Activated CD4-positive, alpha-beta memory T cell treated with anti-CD3 and anti-CD28 coated beads for 36 hours (primary cell): ENCODE data around the gene APOC3. TPM values are rescaled to one million over a fixed set of nuclear protein-coding genes. Genes with fewer than 3 reads are reported as not detected.
A peak's percentile ranks its signal among the peaks of the same experiment; 100 is the strongest.

Source experiments
- CTCF ChIA-PET: fragments of 350-600 bp; sonication (Branson Sonifier 250); formaldehyde crosslinking; loops from one replicate; lab custom pipeline; 2021; ENCODE audit warnings: antibody characterized with exemption, inconsistent platforms; lab: Charles Lee
- POLR2A ChIA-PET: fragments of 350-600 bp; sonication (Branson Sonifier 250); formaldehyde crosslinking; loops from one replicate; lab custom pipeline; 2021; ENCODE audit warnings: antibody characterized with exemption; lab: Charles Lee
- DNase-seq: peaks from one replicate; pipeline ENCODE4 v3.0.0-alpha.2; 2020
- H3K27ac Mint-ChIP-seq: one replicate; pipeline ENCODE4 v1.8.0; 2021; ENCODE audit warnings: mixed read lengths
- H3K27me3 Mint-ChIP-seq: one replicate; pipeline ENCODE4 v1.8.0; 2021; ENCODE audit warnings: mixed read lengths
- H3K36me3 Mint-ChIP-seq: one replicate; pipeline ENCODE4 v1.8.0; 2021; ENCODE audit warnings: mixed read lengths
- H3K4me1 Mint-ChIP-seq: one replicate; pipeline ENCODE4 v1.8.0; 2021; ENCODE audit warnings: low read depth, mixed read lengths
- H3K4me3 Mint-ChIP-seq: one replicate; pipeline ENCODE4 v1.8.0; 2021; ENCODE audit warnings: mild to moderate bottlenecking, mixed read lengths
- H3K9me3 Mint-ChIP-seq: one replicate; pipeline ENCODE4 v1.8.0; 2021; ENCODE audit warnings: mixed read lengths
- intact Hi-C: fragments of 100-400 bp; cut with micrococcal nuclease; formaldehyde crosslinking; loops from one replicate; pipeline ENCODE4 v1.15.1; 2023
- total RNA-seq, 2 experiments: library from RNA; stranded (reverse); gene quantifications; one replicate each; pipeline ENCODE4 v1.2.3, GENCODE V29; 2021

The APOC3 gene
- total RNA-seq, 2 experiments from 2014 or later, result not detected

DNA sequence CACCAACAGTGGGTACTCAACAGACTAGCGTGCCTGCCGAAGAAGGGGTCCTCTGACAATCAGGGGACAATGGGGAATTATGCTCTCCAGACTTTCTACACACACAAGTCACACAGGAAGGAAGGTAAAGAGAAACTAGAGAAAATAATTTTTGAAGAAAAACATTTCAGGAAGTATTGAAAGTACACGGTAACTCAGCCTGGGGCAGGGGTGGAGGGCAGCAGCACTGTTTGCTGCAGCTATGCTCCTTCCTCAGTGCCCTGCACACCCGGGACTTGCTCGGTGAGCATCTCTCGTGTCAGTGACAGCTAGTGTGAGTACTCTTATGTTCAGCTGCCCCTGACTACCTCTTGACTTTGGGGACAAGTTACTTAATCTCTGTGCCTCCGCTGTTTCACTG lies 25.7 kb downstream of the APOC3 start:
- no peaks in the 10 kb centered on the region for H3K27me3 Mint-ChIP-seq
- POLR2A ChIA-PET, result no interaction called here
- peaks cover 27% of the 10 kb centered on the region for H3K36me3 Mint-ChIP-seq
- no peak overlapping the region for H3K4me3 Mint-ChIP-seq
- H3K4me1 Mint-ChIP-seq, result peaks cover 65% of the 10 kb centered on the region
- CTCF ChIA-PET, result interaction anchor here (1.2 to 2.1 kb wide), 2 partner anchors 219 to 251 kb away, joined by 4 to 5 read pairs; no protein-coding TSS in a partner anchor
- peak overlapping the region; percentile 73 for H3K27ac Mint-ChIP-seq
- no peaks in the 10 kb centered on the region for H3K9me3 Mint-ChIP-seq
- intact Hi-C loops, result no loop called here
- no peak for DNase-seq

DNA sequence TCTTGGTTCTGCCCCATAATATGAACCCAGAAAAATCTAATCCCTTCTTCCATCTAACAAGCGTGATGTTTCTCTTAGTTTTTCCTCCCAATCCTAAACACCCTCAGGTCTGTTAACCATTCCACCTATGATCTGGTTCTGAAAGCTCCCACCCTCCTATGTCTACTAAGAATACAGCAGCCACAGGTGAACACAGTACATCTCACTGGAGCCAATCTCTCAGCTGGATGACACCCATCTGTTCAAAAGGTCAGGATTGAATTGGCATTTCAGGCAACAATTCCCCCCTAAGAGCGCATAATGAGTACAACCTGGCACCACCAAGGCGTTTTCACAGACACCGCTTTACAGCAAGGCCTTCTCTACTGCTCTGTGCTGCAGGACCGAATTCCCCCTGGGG lies 26.7 kb downstream of the APOC3 start:
- peaks cover 61% of the 10 kb centered on the region for H3K4me1 Mint-ChIP-seq
- ChIA-PET POLR2A (no interaction called here), CTCF (no interaction called here)
- H3K27me3 Mint-ChIP-seq, result no peaks in the 10 kb centered on the region
- H3K36me3 Mint-ChIP-seq, result peaks cover 34% of the 10 kb centered on the region
- H3K4me3 Mint-ChIP-seq, result no peak overlapping the region
- DNase-seq, result no peak
- H3K27ac Mint-ChIP-seq, result peak overlapping the region; percentile 44
- no peaks in the 10 kb centered on the region for H3K9me3 Mint-ChIP-seq
- intact Hi-C loops, result no loop called here

- no peak for DNase-seq
- Mint-ChIP-seq H3K4me1 (peaks cover 61% of the 10 kb centered on the region), H3K36me3 (peaks cover 43% of the 10 kb centered on the region), H3K9me3 (no peaks in the 10 kb centered on the region), H3K4me3 (no peak overlapping the region), H3K27ac (peak overlapping the region; percentile 24), H3K27me3 (no peaks in the 10 kb centered on the region)
- CTCF ChIA-PET, result interaction anchor here (0.6 to 1.2 kb wide), 2 partner anchors 66 to 256 kb away, joined by 3 to 4 read pairs; partner anchors contain the start of gene APOA5
- intact Hi-C loops, result no loop called here
- POLR2A ChIA-PET, result no interaction called here
These were observed 27.6 kb downstream of the APOC3 start for GRCh38 chr11:116857316-116857715.

DNA sequence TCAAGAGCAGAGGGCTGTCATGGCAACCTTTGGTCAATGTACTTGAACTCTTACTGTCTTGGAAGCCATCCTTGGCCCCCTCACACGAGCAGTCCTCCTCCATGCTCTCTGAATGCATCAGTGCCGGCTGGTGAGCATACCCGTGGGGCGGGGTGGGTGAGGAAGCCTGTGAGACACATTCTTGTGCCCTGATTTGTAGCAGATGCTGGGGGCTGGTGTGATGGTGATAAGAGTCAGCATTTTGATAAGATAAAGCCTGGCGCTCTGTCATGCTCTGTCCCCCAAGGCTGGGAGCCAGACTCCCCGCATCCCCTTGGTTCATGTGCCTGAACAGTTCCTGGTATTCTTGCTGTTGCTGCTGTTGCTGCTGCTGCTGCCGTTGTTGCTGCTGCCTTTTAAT lies 28.2 kb downstream of the APOC3 start:
- Mint-ChIP-seq H3K27me3 (no peaks in the 10 kb centered on the region), H3K9me3 (no peaks in the 10 kb centered on the region), H3K4me1 (peaks cover 56% of the 10 kb centered on the region), H3K36me3 (peaks cover 43% of the 10 kb centered on the region), H3K4me3 (no peak overlapping the region), H3K27ac (no peak overlapping the region)
- CTCF ChIA-PET, result interaction anchor here (0.6 to 1.2 kb wide), 2 partner anchors 67 to 256 kb away, joined by 3 to 4 read pairs; partner anchors contain the start of gene APOA5
- POLR2A ChIA-PET, result no interaction called here
- no peak for DNase-seq
- intact Hi-C loops, result no loop called here

GRCh38 chr11:116859175-116859574 lies 29.5 kb downstream of the APOC3 start:
- intact Hi-C loops, result no loop called here
- CTCF ChIA-PET, result interaction anchor here (1.4 kb wide), 1 partner anchor 23 kb away, joined by 3 read pairs; no protein-coding TSS in a partner anchor
- DNase-seq, result no peak
- H3K27ac Mint-ChIP-seq, result peak overlapping the region; percentile 21
- H3K27me3 Mint-ChIP-seq, result no peaks in the 10 kb centered on the region
- no peaks in the 10 kb centered on the region for H3K9me3 Mint-ChIP-seq
- peaks cover 47% of the 10 kb centered on the region for H3K36me3 Mint-ChIP-seq
- POLR2A ChIA-PET, result no interaction called here
- H3K4me3 Mint-ChIP-seq, result no peak overlapping the region
- H3K4me1 Mint-ChIP-seq, result peaks cover 44% of the 10 kb centered on the region

- CTCF ChIA-PET, result interaction anchor here (1.8 kb wide), 1 partner anchor 69 kb away, joined by 6 read pairs; the partner anchor contains the start of gene APOA5
- intact Hi-C loops, result no loop called here
- no peaks in the 10 kb centered on the region for H3K9me3 Mint-ChIP-seq
- no peak overlapping the region for H3K4me3 Mint-ChIP-seq
- DNase-seq, result no peak
- H3K36me3 Mint-ChIP-seq, result peaks cover 42% of the 10 kb centered on the region
- peaks cover 37% of the 10 kb centered on the region for H3K4me1 Mint-ChIP-seq
- no peaks in the 10 kb centered on the region for H3K27me3 Mint-ChIP-seq
- POLR2A ChIA-PET, result interaction anchor here (0.6 kb wide), 1 partner anchor 73 kb away, joined by 4 read pairs; no protein-coding TSS in a partner anchor
- H3K27ac Mint-ChIP-seq, result no peak overlapping the region
These were observed 30.6 kb downstream of the APOC3 start for GRCh38 chr11:116860303-116860702.

DNA sequence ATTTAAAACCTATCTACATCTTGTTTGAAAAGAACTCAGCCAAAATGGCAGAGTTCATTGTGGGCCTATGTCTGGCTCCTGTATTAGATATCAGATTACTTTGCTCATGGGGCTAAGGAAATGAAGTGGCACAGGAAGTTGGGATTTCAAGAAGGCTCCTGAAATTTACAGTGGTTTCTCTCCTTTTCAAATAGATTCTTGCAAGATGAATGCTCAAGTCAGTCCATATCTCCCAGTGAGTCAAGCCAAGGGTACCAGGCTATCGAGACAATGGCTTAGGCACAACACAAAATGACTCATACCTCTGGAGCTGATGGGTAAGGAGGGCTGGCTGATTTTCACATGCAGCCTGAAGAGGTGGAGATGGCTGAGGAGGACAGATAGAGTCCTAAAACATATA lies 31.8 kb downstream of the APOC3 start:
- DNase-seq, result no peak
- ChIA-PET CTCF (interaction anchor here (0.7 kb wide), 1 partner anchor 231 kb away, joined by 3 read pairs; no protein-coding TSS in a partner anchor), POLR2A (interaction anchor here (0.6 to 0.7 kb wide), 2 partner anchors 8 to 205 kb away, joined by 3 to 5 read pairs; no protein-coding TSS in a partner anchor)
- Mint-ChIP-seq H3K9me3 (no peaks in the 10 kb centered on the region), H3K27ac (peak overlapping the region; percentile 10), H3K4me3 (no peak overlapping the region), H3K36me3 (peaks cover 38% of the 10 kb centered on the region), H3K4me1 (peaks cover 25% of the 10 kb centered on the region), H3K27me3 (no peaks in the 10 kb centered on the region)
- intact Hi-C loops, result no loop called here

DNA sequence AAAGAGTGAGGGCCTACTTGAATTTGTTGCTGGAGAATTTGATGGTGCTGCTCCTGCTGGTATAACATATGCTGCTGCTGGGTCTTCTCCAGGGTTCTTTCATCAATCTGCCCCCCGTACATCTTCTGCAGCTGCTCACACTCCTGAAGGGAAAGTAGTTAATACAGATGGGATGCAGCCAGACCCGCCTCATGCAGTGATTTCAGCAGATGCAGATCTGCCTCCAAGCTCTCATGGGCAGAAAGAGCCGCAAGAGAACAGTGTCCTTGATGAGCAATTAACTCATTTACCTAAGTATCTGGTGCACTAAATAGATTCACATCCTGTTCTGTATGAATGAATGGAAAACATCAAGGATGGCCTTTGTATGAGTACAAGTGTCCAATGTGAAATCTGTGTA lies 32.5 kb downstream of the APOC3 start:
- CTCF ChIA-PET, result no interaction called here
- no peak for DNase-seq
- Mint-ChIP-seq H3K4me1 (peaks cover 19% of the 10 kb centered on the region), H3K36me3 (peaks cover 43% of the 10 kb centered on the region), H3K9me3 (no peaks in the 10 kb centered on the region), H3K4me3 (no peak overlapping the region), H3K27me3 (no peaks in the 10 kb centered on the region), H3K27ac (no peak overlapping the region)
- POLR2A ChIA-PET, result interaction anchor here (0.6 to 0.7 kb wide), 2 partner anchors 9 to 204 kb away, joined by 3 to 5 read pairs; no protein-coding TSS in a partner anchor
- intact Hi-C loops, result no loop called here

- Mint-ChIP-seq H3K4me1 (peaks cover 13% of the 10 kb centered on the region), H3K27ac (no peak overlapping the region), H3K36me3 (peaks cover 46% of the 10 kb centered on the region), H3K27me3 (no peaks in the 10 kb centered on the region), H3K9me3 (no peaks in the 10 kb centered on the region), H3K4me3 (no peak overlapping the region)
- POLR2A ChIA-PET, result interaction anchor here (1.2 kb wide), 1 partner anchor 9 kb away, joined by 3 read pairs; no protein-coding TSS in a partner anchor
- CTCF ChIA-PET, result interaction anchor here (0.9 kb wide), 1 partner anchor 14 kb away, joined by 3 read pairs; no protein-coding TSS in a partner anchor
- DNase-seq, result no peak
- intact Hi-C loops, result no loop called here
These were observed 33.2 kb downstream of the APOC3 start for GRCh38 chr11:116862951-116863350.

DNA sequence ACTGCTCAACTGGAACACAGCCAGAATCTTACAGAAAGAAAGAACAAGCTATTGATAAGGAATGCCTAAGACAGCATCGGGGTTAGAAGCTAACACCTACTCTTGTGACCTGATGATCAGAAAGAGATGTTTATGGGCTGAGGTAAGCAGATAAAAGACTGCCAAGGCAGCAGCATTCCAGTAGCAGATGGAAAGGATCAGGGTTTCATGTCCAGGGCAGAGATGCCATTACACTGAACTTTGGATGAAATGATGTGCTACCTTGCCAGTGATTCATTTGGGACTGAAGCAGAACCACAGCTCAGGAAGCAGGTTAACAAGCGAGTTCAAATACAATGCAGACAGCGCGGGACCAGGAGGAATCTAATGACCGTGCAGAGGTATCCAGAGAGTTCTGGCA lies 34.8 kb downstream of the APOC3 start:
- Mint-ChIP-seq H3K4me1 (peaks cover 13% of the 10 kb centered on the region), H3K9me3 (no peaks in the 10 kb centered on the region), H3K27ac (no peak overlapping the region), H3K27me3 (no peaks in the 10 kb centered on the region), H3K4me3 (no peak overlapping the region), H3K36me3 (peaks cover 39% of the 10 kb centered on the region)
- no peak for DNase-seq
- CTCF ChIA-PET, result interaction anchor here (1.2 kb wide), 1 partner anchor 29 kb away, joined by 4 read pairs; no protein-coding TSS in a partner anchor
- POLR2A ChIA-PET, result no interaction called here
- intact Hi-C loops, result no loop called here

GRCh38 chr11:116865696-116866095 lies 36.0 kb downstream of the APOC3 start:
- ChIA-PET POLR2A (interaction anchor here (1.2 kb wide), 1 partner anchor 12 kb away, joined by 3 read pairs; no protein-coding TSS in a partner anchor), CTCF (no interaction called here)
- H3K9me3 Mint-ChIP-seq, result no peaks in the 10 kb centered on the region
- H3K4me1 Mint-ChIP-seq, result peaks cover 20% of the 10 kb centered on the region
- peak overlapping the region; percentile 26 for H3K27ac Mint-ChIP-seq
- no peak for DNase-seq
- intact Hi-C loops, result no loop called here
- H3K27me3 Mint-ChIP-seq, result no peaks in the 10 kb centered on the region
- peaks cover 43% of the 10 kb centered on the region for H3K36me3 Mint-ChIP-seq
- H3K4me3 Mint-ChIP-seq, result no peak overlapping the region

DNA sequence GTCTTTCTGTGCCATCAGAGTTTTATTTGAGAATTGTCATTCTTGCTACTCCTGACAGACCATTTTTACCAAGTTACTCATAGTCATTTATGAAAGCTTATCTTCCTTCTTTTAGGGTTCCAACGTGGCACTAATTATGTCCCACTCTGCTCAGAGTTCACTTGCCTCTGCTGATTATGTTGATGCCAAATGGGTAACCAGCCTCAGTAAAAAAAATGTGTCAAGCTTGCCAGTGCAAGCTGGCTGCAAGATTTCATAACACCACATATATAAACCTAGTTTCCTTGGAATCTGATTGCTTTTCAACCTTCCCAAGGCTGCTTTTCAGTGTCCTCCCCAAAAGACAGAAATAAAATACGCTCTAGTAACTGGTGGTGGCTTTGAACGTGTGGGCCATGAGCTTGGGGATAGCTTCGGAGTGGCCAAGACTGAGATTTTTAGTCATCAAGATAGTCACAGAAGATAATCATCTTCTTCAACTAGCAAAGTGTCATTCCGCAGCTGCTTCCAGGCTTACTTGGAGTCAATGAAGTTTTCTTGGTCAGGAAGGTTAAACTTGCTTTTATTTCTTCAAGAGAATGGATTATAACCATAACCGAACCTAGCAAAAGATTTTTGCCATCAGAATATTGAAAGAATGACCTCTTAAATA lies 37.2 kb downstream of the APOC3 start:
- Mint-ChIP-seq H3K27ac (no peak overlapping the region), H3K36me3 (peaks cover 37% of the 10 kb centered on the region), H3K4me1 (peaks cover 12% of the 10 kb centered on the region), H3K9me3 (no peaks in the 10 kb centered on the region), H3K27me3 (no peaks in the 10 kb centered on the region), H3K4me3 (no peak overlapping the region)
- intact Hi-C loops, result no loop called here
- ChIA-PET POLR2A (no interaction called here), CTCF (interaction anchor here (0.6 to 1.9 kb wide), 4 partner anchors 13 to 87 kb away, joined by 3 to 4 read pairs (median 4); partner anchors contain the start of gene APOA5)
- no peak for DNase-seq
